LoVo (cell line): Measurements from ENCODE around the gene DOK4.

Experiments used
- DNase-seq: peaks from one replicate; pipeline ENCODE4 v3.0.0-alpha.2; 2016; ENCODE audit warnings: low spot score

DOK4 gene

DNA sequence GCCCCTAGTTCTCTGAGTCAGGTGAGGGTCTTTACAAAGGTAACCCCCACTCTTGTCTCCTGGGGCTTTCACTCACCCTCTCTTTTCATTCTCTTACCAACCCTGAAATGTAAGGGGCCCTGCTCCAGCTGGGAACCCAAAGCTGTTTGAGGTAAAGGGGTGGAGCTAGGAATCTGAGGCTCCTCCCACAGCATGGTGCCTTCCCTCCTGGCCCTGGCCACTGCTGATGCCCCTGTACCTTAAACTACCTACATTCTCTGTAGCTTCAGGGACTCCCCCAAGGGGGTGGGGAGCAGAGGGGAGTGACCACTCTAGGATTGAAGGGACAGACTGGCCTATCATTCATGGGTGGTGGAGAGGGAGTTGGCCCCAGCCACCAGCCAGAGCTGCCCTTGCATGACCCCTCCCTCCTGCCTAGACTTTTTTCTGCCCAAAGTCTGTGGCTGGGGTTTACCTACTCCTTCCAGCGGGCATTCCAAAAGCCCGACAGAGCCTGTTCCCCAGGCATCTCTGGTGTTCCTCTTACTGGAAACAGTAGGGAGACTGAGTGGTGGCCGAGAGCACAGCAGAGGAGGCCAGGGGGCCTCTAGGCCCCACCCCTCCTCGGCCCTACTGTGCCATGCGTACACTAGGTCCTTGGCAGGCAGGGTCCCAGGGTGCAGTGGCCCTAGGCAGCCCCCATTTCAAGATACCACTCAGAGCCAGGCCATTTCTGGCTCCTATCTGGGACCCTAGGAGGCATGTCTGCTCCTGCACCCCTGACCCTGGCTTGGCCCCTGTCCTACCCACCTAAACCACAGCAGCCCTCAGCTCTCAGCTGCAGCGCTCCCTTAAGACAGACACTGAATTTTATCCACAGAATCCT lies 9.5 kb downstream of the DOK4 start:
- DNase-seq, result no peak

DNA sequence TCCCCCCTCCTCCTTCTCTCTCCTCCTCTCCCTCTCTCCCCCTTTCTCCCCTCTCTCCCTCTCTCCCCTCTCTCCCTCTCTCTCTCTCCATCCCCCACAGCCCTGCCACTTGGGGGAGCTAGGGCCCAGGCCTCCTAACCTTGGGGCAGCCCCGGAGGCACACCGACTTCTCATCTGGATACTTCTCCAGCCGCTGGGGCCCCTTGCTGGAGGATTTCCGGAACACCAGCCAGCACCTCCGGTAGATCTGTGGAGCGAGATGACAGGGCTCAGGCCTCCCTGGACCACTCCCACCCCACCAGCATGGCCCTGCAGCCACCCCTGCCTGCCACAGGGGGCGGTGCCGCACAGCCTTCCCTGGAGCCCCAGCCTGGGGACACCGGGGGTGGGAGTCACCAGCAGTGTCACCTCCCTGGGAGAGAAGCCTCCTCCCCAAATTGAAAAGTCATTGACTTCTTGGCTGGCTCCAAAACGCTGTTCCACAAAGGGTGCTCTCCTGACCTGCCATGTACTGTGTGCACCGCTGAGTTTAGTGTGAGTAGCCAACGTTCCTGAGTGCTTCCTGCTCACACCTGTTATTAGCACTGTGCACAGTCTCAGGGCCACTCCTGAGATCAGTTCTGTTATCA lies 10.5 kb downstream of the DOK4 start:
- DNase-seq, result no peak

DNA sequence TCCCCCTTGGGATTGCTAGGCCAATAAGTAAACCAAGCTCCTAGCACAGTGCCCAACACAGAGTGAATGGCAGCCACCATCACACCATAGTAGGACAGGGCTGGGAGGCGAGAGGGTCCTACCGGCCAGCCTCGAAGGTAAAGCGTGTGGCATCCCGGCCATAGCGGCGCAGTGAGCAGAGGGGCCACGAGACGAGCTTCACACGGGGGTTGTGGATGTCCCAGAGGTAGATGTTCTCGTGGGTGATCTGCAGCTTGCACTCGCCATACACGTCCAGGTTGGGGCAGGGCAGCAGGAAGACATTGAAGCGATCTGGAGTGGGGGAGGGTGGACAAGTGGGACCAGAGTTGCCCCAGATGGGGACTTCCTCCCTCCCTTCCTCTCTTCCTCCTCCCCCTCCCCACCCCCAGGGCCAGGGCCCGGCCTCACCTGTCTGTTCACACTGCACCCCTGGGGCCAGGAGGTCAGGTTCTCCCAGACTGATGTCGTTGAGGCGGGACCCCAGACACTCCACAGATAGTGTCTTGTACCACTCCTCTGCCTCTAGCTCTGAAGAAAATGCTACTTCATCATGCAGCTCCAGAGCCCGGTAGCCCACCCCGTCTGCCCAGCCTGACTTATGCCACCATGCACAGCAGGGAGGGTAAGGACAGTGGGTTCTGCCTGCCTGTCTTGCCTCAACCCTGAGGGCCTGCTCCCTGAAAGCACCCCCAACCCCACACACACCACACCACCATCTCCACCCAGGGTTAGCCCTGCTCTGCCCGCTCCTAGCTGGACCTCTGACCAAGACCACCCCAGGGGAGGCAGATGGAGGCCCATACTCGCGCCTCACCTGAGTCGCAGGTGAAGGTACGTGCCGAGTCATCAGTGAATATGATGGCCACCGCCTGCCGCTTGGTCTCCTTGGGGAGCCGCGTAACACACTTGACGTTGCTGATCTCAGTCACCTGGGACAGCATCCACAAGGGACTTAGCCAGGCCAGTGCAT lies 11.3 kb downstream of the DOK4 start:
- no peak for DNase-seq

DNA sequence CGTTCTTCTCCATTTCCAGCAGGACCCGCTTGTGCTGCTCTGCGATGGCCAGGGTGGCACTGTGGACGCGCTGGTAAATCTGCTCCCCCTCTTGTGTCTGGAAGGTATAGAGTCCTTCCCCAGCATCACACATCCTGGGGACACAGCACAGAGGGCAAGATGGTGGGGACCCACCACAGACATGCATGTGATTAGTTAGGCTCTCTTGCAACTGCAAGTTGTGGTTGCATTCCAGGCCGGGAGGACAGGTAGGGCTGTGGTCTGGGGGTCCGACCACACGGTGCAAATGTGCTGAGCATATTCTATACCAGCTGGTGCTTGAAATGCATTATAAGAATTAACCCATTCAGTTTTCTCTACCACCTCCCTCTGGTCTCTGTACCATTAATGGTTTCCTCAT lies 12.4 kb downstream of the DOK4 start:
- DNase-seq, result no peak

DNA sequence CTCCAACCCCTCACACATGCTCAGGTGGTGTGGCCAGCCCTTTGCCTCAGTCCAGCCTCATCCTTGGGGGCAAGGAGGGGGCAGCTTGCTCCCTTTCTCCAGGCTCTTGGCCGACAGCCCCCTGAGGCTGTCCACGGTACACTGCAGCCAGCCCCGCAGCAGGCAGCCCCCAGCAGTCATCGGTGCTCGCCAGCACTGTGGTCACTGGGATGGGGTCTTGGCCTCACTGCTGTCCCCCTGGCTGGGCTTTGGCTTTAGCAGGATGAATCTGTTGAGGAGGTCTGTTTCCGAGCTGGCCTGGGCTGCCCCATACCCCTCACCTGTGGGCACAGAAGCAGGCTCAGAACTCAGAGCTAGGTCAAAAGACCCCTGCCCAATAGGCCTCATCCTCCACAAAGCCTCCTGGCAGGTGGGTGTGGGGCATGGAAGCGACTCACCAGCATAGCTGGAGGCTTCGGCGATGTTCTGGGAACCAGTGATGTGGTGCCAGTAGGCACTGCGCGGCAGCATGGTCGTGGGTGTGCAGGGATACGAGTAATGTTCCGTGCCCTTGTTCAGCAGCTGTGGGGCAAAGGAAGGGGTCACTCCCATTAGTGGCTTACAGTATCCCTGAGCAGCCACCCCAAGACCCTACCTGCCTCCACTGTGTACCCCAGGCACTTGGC lies 13.0 kb downstream of the DOK4 start:
- no peak for DNase-seq

DNA sequence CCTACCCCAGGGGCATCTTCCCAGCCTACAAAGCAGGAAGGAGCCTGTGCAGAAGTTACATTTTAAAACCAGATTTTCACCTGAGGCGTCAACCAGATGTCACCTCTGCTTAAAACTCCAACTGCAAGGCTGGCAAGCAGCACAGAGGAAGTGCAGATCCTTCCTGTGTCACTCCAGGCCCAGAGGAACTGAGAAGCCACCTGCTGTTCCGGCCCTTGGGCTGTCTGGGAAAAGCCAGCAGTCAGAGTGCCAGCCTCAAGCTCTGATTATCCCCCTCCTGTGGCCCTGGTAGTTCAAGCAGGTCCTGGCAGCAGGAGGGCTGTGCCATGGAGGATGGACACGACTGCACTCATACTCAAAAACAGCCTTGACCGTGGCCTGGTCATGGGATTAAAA lies 13.6 kb downstream of the DOK4 start:
- DNase-seq, result no peak

DNA sequence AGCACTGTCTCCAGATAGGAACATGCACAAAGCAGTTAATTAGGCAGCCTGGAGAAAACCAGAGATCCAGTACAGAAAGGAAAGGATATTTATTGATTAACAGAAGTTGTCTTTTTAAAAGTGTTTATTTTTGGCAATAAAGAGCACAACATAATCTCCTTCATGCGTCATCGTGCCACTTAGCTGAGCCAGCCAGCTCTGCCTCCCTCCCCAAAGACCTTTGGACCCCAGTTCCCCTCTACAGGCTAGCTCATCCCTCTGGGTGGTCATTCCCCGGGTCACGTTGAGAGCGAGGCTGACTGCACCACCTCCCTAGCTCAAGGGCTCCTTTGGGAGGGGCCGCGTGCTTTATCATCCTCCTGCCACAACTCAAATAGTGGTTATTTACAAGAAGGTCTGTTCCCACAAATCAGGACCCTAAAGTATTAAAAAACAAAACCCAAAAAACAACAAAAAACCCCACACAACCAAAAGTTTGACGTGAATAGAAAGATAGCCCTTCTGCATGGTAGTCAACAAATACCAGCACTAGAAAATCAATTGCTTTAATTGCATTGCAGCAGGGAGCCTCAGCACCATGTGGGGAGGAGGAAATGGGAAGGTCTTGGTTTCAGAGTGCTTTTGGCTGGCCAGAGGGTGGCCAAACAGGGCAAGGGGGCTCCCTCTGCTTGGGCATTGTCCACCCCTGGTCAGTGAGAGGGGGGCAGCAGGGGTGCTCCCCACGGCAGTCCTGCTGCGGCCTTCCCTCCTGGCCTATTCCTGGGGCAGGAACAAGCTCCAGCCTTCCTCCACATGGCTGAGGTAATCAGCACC lies 14.2 kb downstream of the DOK4 start:
- peak; percentile 61 for DNase-seq

DNA sequence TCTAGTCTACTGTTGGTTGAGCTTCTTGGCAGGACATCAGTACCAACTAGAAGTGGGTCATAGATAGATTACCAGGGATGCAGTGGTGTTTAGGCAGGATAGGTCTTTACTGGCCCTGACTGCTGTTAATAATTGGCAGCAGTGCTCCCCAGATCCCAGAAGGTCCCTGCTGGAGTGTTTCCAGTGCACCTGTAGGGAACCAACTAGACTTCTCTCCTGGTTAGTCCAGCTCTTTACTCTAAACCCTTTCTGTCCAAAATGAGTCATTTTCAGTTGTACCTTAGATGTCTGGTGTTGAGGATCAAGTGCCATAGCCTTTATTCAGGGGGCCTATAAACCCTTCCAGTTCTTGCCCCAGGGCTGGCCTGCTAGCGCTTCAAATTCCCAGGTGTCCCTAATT lies 15.1 kb downstream of the DOK4 start:
- DNase-seq, result no peak

DNA sequence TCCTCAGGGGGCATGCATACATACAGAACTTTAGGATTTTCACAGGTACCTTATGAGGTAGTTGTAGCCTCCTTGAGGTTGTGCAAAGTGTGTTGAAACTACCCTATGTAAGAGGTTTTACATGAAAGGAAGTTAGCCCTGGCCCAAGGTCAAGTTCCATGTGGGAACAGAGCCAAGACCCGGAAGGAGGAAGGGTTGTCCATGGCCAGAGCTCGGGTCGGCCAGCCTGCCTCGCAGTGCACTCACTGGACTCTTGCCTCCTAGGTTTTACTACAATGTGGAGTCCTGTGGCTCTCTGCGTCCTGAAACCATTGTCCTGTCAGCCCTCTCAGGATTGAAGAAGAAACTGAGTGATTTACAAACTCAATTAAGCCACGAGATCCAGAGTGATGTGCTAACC lies 15.6 kb downstream of the DOK4 start:
- DNase-seq, result no peak

DNA sequence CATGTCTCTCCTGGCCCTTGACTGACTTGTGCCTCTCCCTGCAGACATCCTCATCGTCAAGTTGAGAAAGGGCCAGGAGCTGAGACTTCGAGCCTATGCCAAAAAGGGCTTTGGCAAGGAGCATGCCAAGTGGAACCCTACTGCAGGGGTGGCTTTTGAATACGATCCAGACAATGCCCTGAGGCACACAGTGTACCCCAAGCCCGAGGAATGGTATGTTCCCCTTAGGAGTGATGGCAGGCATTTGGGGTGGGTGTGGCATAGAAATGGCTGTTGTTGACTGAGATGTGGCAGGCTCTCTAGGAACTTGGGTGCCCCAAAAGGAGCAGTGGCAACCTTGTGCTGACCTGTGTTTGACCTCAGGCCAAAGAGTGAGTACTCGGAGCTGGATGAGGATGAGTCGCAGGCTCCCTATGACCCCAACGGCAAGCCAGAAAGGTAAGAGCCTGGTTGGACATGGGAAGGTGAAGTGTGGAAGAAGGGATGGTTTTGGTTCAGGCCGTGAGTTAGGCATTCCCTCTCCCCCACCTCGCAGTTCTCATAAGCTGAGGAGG lies 16.3 kb downstream of the DOK4 start:
- no peak for DNase-seq

DNA sequence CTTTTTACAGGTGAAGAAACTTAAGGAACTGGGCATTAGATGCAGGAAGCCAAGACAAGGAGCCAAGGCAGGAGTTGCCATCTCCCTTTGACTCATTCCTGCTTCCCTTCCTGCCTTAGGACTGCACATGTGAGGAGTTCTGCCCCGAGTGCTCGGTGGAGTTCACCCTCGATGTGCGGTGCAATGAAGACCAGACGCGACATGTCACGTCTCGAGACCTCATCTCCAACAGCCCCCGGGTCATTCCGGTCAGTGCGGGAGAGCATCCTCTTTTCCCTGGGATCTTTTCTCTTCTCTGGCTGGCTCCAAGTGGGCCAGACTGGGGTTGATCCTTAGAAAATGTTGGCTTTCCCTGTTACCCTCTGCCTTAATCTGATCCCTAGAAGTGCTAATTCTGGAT lies 17.2 kb downstream of the DOK4 start:
- no peak for DNase-seq

DNA sequence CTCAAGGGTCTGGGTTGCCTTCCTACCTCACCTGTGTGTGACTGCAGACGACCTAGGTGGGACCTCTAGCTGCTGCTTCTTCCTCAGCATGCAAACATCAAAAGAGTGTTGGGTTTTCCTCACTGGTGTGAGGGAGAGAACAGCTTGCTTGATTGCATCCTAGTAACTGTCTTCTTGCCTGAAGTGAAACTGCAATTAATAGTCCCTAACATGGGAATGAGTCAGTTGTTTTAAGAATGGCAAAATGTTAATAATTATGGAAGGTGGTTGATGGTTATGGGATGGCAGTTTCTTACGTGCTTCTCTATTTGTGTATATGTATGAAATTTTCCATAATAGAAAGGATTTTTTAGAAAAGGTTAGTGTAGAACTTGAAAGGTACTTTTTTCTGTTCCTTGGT lies 17.9 kb downstream of the DOK4 start:
- DNase-seq, result no peak

DNA sequence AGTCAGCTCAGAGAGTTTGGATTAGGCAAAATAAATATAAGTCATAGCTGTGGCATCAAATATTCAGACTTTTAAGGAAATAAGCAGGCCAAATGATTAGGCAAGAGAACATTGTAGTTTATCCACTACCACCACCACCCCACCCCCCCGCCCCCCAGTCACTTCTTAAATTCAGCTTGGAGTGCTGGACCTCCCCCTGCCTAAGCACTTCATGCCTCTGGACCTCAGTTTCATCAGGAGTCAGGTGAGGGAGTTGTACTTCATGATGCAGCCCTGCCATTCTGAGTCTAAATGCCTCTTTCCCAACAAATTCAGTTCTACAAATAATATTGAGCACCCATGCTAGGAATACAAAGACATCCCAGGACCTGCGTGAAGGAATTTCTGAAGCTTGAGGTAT lies 21.8 kb downstream of the DOK4 start:
- DNase-seq, result no peak

DNA sequence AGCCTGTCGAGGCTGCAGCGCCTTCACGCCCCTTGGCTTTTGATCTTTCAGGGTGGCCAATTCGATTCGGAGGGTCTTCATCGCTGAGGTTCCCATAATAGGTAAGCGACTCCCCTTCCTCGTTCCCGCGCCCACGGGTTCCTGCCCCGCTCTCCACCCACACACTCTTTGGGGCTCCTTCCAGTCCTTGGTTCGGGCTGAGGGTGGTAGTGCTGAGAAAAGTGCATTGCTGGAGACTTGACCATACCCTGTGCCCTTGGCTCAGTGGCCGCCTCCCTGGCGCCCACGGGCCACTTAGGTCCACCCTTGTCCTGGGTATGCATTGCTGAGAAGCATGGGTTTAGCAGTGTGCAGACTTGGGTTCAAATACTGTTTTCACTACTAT lies 23.3 kb downstream of the DOK4 start:
- DNase-seq, result no peak

DNA sequence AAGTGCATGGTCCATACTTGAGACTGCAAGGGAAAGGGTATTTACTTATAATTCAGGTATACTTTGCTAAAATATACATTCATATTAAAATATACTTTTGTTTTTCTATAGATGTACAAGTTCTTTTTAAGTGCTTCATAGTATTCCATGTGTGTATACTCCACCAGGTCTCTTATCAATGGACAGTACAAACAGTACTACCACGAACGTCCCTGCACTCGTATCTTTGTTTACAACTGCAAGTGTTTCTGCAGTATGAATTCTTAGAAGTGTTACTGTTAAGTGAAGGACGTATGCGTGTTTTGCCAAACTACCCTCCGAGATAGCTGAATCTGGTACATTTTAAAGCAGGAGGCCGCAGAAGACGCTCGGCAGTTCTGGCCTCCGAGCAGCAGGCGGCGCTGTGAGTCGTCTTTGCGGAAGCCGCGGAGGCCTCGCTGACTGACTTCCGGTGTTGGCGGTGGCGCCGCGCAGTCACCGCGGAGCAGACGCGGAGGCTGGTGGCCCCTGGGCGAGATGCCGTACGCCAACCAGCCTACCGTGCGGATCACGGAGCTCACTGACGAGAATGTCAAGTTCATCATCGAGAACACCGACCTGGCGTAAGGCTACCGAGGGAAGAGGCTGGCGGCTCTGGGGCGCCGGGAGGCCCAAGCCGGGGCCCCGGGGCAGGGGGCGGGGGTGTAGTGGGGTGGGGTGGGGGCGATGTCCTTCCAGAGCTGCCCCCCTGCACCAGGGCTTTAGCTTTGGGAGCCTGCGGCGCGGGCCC lies 23.9 kb downstream of the DOK4 start, which contains the start of gene POLR2C:
TSS of gene POLR2C (plus strand) at position 471 of the 769 bp plus-strand sequence. CDS start at position 517, 46 bp downstream.
- DNase-seq, result peak; percentile 85

DNA sequence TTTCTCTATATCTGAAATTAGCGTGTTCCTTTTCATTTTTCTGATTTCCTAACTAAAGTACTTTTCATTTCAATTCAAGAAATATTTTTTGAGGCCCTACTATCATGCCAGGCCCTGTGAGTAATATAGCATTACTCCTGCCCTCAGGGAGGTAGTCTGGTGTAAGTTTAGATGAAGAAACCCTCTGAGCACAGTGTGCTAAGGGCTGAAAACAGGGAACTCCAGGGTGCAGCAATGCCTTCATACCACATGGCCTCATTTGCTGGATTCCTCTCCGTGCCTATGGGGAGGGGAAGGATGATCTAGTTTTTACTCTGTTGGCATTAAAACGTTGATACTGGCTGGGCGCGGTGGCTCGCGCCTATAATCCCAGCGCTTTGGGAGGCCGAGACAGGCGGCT lies 34.3 kb downstream of the DOK4 start:
- DNase-seq, result no peak

DNA sequence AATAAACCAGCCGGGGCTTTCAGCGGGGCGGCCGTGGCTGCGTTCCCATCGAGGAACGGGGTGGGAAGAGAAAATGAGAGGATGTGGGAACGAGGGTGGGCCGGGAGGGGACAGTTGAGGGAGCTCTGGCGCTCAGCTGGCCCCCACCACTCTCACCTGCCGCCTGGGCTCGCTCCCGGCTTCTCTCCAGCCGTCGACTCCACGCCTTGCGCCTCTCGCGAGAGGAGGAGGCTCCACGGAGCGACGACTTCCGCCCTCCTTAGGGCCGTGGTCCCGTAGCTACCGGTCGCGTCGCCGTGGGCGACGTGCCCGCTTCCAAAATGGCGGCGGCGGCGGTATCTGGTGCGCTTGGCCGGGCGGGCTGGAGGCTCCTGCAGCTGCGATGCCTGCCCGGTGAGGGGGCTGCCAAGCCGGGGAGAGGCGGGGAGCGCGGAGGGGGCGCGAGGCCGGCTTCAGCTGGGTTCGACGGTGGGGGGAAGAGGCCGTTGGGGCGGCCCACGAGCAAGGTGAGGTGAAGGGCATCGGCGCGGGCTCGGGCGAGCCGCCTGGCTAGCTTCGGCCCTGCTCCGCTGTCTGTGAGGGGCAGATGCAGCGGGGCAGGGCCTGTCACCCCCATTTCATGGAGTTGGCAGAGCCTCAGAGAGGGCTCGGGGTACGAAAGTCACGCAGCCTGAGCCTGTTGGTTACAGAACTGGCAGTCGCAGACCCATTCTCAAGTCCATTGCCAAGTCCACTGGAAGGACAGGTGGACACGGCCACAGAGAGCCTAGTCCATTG lies 38.9 kb downstream of the DOK4 start, which contains the start of the genes CIAPIN1 and COQ9:
TSS of gene CIAPIN1 (minus strand) at position 200 of the 777 bp plus-strand sequence. CDS start 6,457 bp downstream, outside the sequence.
TSS of gene COQ9 (plus strand) at position 294 of the 777 bp plus-strand sequence. CDS start at position 321, 27 bp downstream.
- DNase-seq, result peak; percentile 89

DNA sequence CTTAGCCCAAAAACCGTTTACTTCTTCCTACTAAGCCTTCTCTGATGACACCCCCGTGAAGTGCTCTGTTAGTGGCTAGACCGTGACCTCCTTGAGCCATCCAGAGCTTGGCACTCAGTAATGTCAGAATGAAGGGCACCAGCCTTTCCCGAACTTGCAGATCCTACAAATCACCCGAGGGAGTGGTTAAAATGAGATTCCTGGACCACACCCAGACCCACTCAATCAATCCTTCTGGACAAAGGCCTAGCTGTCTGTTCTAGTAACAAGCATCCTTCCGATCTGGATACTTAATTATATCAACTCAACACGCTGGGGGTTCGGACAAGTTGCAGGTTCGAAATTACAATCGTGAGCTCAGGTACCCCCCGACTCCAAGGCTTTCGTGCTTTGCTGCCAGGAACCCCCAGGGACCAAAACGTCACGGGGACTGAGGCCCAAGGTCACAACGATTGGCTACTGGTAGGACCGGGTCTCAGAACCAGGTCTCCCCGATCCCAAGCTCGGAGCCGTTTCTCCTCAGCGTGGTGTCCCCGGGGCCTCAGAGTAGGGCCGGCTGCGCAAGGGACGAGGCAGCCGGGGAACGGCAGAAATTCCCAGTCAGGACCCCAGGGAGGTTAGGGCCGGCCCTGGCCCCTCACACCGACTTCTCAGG lies 39.6 kb downstream of the DOK4 start:
- DNase-seq, result peak; percentile 52
